Suprapubic skin (tissue), 4 donors: Measurements from ENCODE around the gene TFRC. TPM values are rescaled to one million over a fixed set of nuclear protein-coding genes. Genes with fewer than 3 reads are reported as not detected.
"Not testable (repeated sequence)": the region's sequence is repeated elsewhere in the genome, so short reads cannot be mapped to it uniquely, and the experiment has no call there.

ENCODE experiments used
- DNase-seq, 2 donors: peaks; one replicate each; pipeline ENCODE4 v3.0.0-alpha.2; 2019; ENCODE audit warnings: low spot score in 2 of 2
- H3K27ac ChIP-seq: fragments of 200-600 bp; sonication (generic); one replicate; pipeline ENCODE4 v1.5.1; 2019
- H3K27me3 ChIP-seq: fragments of 200-600 bp; sonication (generic); one replicate; pipeline ENCODE4 v1.5.1; 2019
- H3K36me3 ChIP-seq: fragments of 200-600 bp; sonication (generic); one replicate; pipeline ENCODE4 v1.5.1; 2019
- H3K4me1 ChIP-seq: fragments of 200-600 bp; sonication (generic); one replicate; pipeline ENCODE4 v1.5.1; 2019
- H3K4me3 ChIP-seq: fragments of 200-600 bp; sonication (generic); one replicate; pipeline ENCODE4 v1.5.1; 2019; ENCODE audit warnings: mild to moderate bottlenecking
- H3K9me3 ChIP-seq: fragments of 200-600 bp; sonication (generic); one replicate; pipeline ENCODE4 v1.5.1; 2019
- CTCF ChIP-seq, 2 donors: fragments of 200-600 bp in 1 of 2; fragments of 450-650 bp in 1 of 2; sonication (generic) in 1 of 2; IDR thresholded peaks; one replicate each; pipeline ENCODE4 v1.5.1; 2016 to 2019; ENCODE audit warnings: antibody characterized with exemption in 2 of 2, mild to moderate bottlenecking in 1 of 2, moderate library complexity in 1 of 2
- EP300 ChIP-seq: sonication (generic); formaldehyde crosslinking; IDR thresholded peaks from one replicate; pipeline ENCODE4 v1.6.1; 2017; ENCODE audit warnings: antibody characterized with exemption
- POLR2A ChIP-seq, 2 donors: fragments of 450-650 bp; IDR thresholded peaks; one replicate each; pipeline ENCODE4 v1.6.1; 2017; ENCODE audit warnings: antibody characterized with exemption in 2 of 2, mild to moderate bottlenecking in 2 of 2, moderate library complexity in 2 of 2
- POLR2AphosphoS5 ChIP-seq, 3 donors: sonication (generic); formaldehyde crosslinking; IDR thresholded peaks; one replicate each; pipeline ENCODE4 v1.6.1; 2017; ENCODE audit warnings: antibody characterized with exemption in 3 of 3
- WGBS: methylation state at CpG from one replicate; pipeline ENCODE4 v1.1.5; 2018; 5-methylcytosine and 5-hydroxymethylcytosine counted together
- total RNA-seq, 4 donors: library from RNA; depleted of rRNA; stranded (reverse); fragments of >200 nt; gene quantifications; one replicate each; pipeline ENCODE4 v1.1.0, GENCODE V29; 2016

Gene TFRC
- total RNA-seq, 4 donors from 2014 or later = 67.6 to 163 (median 70.4) TPM

DNA sequence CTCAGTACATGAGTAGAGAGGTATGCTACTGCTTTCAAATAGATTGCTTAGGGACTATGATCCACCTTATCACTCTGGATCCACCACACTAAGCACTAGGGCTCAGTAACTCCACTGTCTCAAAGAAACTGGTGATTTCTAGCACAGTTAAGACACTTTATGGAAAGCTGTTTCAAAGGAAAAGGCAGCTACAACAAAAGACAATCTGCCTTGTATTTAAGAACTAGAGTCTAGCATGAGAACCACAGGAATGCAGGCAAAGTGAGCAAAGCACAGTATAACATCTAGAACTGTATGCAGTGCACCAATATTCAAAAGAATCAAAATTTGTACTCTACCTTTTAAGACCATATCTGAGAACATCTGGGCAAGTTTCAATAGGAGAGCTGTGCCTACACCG is 17.9 kb downstream of the TFRC start:
- H3K27ac ChIP-seq = no peak overlapping the region
- no peak for DNase-seq
- no peaks in the 10 kb centered on the region for H3K4me1 ChIP-seq
- no peak for TF ChIP-seq EP300
- TF ChIP-seq POLR2A (IDR thresholded peaks at IDR 0.05) = no peak
- H3K36me3 ChIP-seq = peaks cover 94% of the 10 kb centered on the region
- no peak overlapping the region for H3K4me3 ChIP-seq
- H3K27me3 ChIP-seq = no peaks in the 10 kb centered on the region
- H3K9me3 ChIP-seq = no peaks in the 10 kb centered on the region
- WGBS = 97% methylated on average over 1 of the region's 1 CpG

- no peak for DNase-seq
- Histone ChIP-seq H3K4me1 (no peaks in the 10 kb centered on the region), H3K27me3 (no peaks in the 10 kb centered on the region), H3K9me3 (no peaks in the 10 kb centered on the region), H3K4me3 (no peak overlapping the region), H3K27ac (no peak overlapping the region), H3K36me3 (peaks cover 94% of the 10 kb centered on the region)
- 88% methylated on average over 6 of the region's 6 CpGs for WGBS
- TF ChIP-seq CTCF (IDR thresholded peaks at IDR 0.05) (no peak), EP300 (no peak), POLR2A (IDR thresholded peaks at IDR 0.05) (no peak), POLR2AphosphoS5 (IDR thresholded peaks at IDR 0.05) (no peak)
Observed at GRCh38 chr3:196063456-196063855, 18.4 kb downstream of the TFRC start.

GRCh38 chr3:196063049-196063448 is 18.8 kb downstream of the TFRC start:
- TF ChIP-seq EP300 = no peak
- no peak for TF ChIP-seq POLR2AphosphoS5 (IDR thresholded peaks at IDR 0.05)
- no peak for TF ChIP-seq CTCF (IDR thresholded peaks at IDR 0.05)
- no peak for TF ChIP-seq POLR2A (IDR thresholded peaks at IDR 0.05)
- no peak overlapping the region for H3K27ac ChIP-seq
- no peaks in the 10 kb centered on the region for H3K4me1 ChIP-seq
- H3K4me3 ChIP-seq = no peak overlapping the region
- no peaks in the 10 kb centered on the region for H3K9me3 ChIP-seq
- H3K27me3 ChIP-seq = no peaks in the 10 kb centered on the region
- peaks cover 95% of the 10 kb centered on the region for H3K36me3 ChIP-seq
- no peak for DNase-seq

DNA sequence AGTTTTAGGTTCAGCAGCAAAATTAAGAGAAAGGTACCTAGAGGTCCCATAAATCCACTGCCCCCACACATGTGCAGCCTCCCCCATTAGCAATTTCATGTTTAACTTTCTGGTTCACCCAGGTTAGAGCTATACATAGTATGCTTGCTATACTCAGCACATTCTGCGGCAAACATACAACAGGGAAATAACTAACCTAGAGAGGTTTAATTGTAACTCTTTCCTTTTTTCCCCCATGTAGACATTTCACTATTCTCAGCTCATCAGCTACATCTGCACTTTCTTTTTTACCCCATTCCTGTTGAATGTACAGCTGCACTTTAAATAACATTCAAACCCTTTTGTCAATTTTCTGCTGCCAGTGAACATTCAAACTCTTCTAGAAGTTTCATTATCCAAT is 21.1 kb downstream of the TFRC start:
- DNase-seq = no peak
- H3K9me3 ChIP-seq = no peaks in the 10 kb centered on the region
- WGBS = 93% methylated on average over 1 of the region's 1 CpG
- no peak overlapping the region for H3K4me3 ChIP-seq
- H3K27me3 ChIP-seq = no peaks in the 10 kb centered on the region
- no peak for TF ChIP-seq CTCF (IDR thresholded peaks at IDR 0.05)
- no peak for TF ChIP-seq POLR2AphosphoS5 (IDR thresholded peaks at IDR 0.05)
- no peak for TF ChIP-seq POLR2A (IDR thresholded peaks at IDR 0.05)
- TF ChIP-seq EP300 = no peak
- H3K4me1 ChIP-seq = no peaks in the 10 kb centered on the region
- H3K27ac ChIP-seq = no peak overlapping the region
- H3K36me3 ChIP-seq = peaks cover 95% of the 10 kb centered on the region

GRCh38 chr3:196057760-196058331 is 24.0 kb downstream of the TFRC start:
- H3K4me1 ChIP-seq = no peaks in the 10 kb centered on the region
- no peaks in the 10 kb centered on the region for H3K9me3 ChIP-seq
- H3K27me3 ChIP-seq = no peaks in the 10 kb centered on the region
- 93% methylated on average over 3 of the region's 3 CpGs for WGBS
- H3K4me3 ChIP-seq = no peak overlapping the region
- TF ChIP-seq POLR2A (IDR thresholded peaks at IDR 0.05) (no peak), POLR2AphosphoS5 (IDR thresholded peaks at IDR 0.05) (no peak), CTCF (IDR thresholded peaks at IDR 0.05) (no peak), EP300 (no peak)
- DNase-seq = no peak
- peaks cover 94% of the 10 kb centered on the region for H3K36me3 ChIP-seq
- no peak overlapping the region for H3K27ac ChIP-seq

- H3K27me3 ChIP-seq, H3K4me3 ChIP-seq, H3K27ac ChIP-seq, H3K4me1 ChIP-seq, DNase-seq, H3K9me3 ChIP-seq: not testable (repeated sequence)
- peaks cover 94% of the 10 kb centered on the region for H3K36me3 ChIP-seq
- WGBS = 93% methylated on average over 6 of the region's 6 CpGs
Observed at GRCh38 chr3:196056371-196056770, 25.5 kb downstream of the TFRC start.
